HG02763 (cell line): ENCODE results near the gene PLSCR1.
"Not testable (repeated sequence)": the region's sequence is repeated elsewhere in the genome, so short reads cannot be mapped to it uniquely, and the experiment has no call there.

Experiments used
- ATAC-seq: cut with Tn5 transposase; IDR thresholded peaks from one replicate; pipeline ENCODE4 v1.9.1; 2021; ENCODE audit warnings: mild to moderate bottlenecking, moderate library complexity; ENCODE audit not compliant: unreplicated experiment

Gene PLSCR1

DNA sequence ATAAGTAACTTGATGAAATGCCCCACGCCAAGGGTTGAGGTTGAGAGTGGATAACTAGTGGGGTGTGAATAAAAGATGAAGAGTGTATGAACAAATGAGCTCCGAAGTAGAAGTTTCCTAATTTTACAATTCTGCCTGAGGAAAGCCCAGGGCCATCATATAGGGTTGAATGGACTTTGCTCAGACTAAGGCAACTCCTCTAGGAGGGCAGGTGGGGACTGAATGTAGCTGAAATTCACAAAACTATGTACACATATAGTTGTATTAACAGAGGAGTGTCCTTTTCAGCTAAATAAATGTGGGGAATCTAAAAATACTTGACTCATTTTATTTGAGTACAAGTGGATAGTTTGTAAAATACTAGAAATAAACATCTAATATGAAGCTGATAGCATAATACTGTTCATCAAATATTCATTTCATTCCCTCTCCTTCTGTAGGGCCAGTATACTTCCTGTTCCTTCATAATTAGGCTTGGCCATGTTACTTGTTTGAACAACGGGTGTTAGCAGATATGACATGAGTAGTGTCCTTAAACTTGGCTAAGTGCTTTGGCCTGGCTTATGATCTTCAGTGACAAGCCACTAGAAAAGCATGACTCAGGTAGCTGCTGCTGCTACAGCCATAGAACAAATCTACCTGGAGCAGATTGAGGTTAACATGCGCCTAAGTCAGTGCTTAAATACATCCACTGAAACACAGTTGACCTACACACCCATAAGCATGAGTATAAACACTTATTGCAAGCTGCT, 26.5 kb downstream of the PLSCR1 start:
- no peak for ATAC-seq

DNA sequence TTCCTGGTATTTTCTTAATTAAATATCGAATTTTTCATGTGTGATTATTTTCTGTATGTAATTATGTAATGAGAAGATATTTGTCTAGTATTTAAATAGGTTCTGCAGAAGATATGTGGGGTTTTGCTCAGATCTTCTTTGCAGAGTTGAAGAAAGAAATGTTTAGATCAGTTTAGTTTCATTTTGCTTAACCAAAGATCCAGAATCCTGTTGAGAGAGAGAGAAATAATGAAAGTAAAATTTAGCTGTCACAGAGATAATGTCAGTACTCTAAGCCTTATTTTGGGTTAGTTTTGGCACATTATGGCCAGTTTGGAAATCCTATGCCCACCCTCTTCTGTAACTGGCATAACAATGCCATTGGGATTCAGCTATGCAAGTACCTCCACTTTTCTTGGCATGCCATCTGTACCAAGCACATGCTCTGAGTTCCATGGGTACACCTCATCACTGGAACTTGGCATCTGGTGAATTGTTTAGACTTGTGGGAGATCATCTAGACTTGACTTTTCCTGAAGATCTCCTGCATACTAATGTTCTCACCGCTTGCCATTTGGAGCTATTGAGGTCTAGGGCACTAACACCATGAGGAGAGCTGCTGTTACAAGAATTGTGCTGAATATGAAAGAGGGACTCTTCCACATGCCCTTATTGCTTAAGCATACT, 30.9 kb downstream of the PLSCR1 start:
- no peak for ATAC-seq

DNA sequence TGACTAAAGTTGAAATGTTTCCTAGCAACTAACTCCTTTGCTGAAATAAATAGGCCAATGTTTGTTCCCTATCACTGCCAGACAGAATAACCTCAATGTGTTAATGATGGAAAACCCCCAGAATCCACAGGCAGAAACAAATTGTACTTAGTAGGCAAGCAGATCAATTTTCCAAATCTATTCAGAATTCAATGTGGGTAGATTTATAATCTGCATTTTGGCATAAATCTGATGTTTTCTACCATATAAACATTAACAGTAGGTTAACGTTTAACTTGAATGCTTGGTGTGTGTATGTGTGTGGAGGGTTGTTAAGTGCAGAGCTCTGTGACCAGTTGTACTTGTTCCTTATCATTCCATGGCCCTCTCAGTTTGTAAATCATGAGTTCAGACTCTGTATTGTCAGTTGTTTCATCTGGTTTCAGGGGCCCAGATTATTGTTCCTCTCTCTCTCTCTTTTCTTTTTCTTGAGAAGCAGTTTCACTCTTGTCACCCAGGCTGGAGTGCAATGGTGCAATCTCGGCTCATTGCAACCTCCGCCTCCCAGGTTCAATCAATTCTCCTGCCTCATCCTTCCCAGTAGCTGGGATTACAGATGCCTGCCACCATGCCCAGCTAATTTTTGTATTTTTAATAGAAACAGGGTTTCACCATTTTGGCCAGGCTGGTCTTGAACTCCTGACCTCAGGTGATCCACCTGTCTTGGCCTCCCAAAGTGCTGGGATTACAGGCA, 32.8 kb downstream of the PLSCR1 start:
- no peak for ATAC-seq

DNA sequence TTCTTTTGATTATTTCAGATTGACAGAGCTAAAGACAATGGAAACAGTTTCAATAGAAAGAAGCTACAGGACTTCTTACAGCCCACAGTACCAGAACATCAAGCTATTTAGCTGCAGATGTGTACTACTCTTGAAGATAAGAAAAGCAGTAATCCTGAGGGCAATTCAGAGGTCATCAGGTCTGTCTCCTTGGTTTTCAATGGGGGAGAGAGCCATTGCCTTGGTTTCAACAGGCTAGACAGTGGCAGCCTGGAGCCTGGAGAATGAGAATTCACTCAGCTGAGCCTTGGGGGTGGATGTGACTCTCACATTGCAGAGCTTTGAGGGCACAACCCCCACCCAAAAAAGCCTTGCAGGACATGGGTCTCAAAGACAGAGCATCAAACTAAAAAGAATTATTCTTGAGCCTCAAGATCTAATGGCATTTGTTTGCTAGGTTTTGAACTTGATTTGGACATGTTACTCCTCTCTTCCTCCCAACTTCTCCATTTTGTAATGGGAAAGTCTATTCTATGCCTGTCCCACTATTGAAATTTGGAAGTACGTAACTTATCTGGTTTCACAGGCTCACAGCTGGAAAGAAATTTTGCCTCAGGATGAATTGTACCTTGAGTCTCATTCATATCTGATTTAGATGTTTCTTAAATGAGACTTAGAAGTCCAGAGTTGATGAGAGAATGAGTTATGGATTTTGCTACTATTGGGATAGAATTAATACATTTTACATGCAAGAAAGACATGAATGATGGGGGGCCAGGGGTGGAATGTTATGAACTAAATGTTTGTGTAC, 36.9 kb downstream of the PLSCR1 start:
- ATAC-seq, result no peak

DNA sequence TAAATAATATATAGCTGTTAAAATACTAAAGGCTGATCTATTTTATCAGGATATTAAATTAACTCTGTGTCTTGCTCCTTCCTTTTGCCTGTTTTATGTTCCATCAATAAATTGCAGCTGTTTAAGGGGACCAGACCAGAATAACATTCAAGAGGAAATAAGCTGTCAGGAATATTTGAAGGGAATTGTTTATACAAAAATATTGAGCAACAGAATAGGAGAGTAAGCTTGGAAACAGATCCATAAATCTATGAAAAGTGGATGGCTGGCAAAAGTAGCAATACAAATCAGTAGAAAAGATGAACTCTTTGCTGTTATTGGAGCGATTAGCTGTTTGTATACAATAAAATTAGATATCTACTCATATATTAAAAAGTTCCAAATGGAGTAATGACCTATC, 38.9 kb downstream of the PLSCR1 start:
- no peak for ATAC-seq

DNA sequence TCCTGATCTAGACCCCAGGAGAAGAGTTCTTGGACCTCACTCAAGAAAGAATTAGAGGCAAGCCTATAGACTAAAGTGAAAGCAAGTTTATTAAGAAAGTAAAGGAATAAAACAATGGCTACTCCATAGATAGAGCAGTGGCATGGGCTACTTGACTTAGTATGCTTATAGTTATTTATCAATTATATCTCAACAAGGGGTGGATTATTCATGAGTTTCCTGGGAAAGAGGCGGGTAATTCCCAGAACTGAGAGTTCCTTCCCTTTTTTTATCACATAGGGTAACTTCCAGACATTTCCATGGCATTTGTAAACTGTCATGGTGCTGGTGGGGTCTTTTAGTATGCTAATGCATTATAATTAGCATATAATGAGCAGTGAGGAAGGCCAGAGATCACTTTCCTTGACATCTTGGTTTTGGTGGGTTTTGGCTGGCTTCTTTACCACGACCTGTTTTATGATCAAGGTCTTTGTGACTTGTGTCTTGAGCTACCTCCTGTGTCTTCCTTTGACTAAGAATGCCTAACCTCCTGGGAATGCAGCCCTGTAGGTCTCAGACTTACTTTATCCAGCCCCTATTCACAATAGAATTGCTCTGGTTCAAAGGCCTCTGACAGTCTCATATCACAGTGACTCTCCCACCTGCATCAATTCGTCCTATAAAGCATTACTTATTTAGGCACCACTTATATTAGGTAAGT, 39.8 kb downstream of the PLSCR1 start:
- no peak for ATAC-seq

DNA sequence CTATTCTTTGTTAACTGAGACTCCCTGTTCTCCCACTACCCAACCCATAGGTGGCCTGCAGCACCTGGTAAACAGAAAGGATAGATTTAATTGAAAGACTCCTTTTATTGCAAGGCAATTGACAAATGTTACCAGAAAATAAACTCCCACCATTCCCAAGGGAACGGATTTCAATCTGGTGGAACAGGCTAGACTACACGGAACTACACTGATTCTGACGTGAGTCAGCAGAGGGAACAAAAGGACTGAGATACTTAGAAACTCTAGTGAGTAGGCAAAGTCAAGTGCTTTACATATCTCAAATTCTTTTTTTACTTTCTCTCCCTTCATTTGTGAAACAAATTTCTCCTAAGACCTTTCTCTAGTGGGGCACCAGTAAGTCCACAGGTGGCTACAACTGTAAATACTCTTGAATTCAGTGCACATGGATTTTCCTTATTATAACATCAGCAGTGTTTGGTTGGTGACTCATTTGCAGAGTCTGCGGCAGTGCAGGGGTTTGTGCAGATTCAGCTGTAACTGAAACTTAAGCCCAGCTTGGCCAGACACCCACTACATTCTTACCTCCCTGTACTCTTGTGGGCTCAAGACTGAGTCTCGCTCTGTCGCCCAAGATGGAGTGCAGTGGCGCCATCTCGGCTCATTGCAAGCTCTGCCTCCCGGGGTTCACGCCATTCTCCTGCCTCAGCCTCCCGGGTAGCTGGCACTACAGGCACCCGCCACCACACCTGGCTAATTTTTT, 40.8 kb downstream of the PLSCR1 start:
- peak; percentile 96 for ATAC-seq

DNA sequence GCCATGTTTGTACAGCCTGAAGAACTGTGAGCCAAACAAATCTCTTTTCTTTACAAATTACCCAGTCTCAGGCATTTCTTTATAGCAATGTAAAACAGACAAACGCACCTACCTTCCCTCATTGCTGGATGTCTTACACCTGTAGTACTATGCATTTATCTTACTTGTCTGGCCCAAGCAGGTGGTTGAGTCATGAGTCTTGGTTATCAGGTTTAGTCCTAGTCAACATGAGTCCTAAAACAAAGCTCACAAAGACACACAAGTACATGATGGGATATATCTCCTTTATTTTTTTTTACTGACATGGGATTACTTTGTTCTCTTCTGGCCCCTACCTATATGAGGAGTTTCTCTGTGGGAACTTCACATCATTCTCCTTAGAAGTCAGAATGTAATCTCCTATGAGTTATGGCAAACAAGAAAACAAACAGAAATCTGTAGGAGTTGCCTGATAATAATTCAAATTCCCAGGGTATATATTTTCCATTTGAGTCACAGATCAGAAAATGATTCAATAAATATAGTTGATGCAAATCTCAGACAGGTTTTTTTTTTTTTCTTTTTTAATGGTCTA, 41.4 kb downstream of the PLSCR1 start:
- ATAC-seq, result no peak

DNA sequence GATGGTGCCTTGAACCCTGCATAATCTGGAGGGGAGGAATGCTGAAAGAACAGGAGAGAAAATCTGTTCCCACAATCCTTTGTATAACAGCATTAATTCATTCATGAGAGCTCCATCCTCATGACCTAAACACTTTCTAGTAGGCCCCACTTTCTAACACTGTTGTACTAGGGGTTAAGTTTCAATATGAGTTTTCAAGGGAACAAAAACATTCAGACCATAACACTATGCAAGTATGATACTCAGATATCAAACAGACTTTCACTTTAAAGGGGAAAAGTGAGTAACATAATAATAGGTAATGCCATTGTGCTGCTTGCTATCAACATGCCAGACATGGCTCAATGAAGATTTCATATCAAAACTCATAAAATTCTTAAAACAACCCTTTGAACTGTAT, 42.7 kb downstream of the PLSCR1 start:
- no peak for ATAC-seq

DNA sequence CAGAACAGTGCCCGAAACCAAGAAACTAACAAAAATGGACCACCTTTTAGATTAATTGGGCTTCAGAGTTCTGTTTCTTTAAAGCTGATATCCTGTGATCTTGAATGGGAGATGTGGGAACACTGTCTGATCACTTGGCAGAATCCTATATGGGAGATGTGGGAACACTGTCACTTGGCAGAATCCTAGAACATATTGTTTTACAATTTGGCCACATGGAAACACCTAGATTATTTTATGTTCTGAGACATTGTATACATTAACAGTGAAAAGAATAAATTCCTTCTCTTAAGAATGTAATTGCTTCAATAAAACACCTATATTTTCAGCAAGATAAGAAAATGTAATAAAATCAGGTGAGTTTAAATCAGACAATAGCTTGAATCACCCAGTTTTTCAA, 44.7 kb downstream of the PLSCR1 start:
- no peak for ATAC-seq

DNA sequence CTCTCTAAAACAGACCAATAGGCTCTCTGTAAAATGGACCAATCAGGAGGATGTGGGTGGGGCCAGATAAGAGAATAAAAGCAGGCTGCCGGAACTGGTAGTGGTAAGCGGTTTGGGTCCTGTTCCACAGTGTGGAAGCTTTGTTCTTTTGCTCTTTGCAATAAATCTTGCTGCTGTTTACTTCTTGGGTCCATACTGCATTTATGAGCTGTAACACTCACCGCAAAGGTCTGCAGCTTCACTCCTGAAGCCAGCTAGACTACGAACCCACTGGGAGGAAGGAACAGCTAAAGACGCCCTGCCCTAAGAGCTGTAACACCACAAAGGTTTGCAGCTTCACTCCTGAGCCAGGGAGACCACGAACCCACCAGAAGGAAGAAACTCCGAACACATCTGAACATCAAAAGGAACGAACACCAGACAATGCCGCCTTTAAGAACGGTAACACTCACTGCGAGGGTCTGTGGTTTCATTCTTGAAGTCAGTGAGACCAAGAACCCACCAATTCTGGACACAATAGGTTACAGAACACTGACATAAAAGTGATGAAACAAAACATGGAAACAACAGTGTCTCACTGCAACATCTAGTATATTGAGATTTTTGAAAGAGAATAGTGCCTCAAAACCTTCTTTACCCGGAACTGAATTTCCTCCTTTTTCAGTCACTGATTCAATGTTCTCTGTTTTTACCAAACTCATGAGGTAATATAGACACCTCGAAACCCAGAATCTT, 46.2 kb downstream of the PLSCR1 start:
- ATAC-seq, result no peak

DNA sequence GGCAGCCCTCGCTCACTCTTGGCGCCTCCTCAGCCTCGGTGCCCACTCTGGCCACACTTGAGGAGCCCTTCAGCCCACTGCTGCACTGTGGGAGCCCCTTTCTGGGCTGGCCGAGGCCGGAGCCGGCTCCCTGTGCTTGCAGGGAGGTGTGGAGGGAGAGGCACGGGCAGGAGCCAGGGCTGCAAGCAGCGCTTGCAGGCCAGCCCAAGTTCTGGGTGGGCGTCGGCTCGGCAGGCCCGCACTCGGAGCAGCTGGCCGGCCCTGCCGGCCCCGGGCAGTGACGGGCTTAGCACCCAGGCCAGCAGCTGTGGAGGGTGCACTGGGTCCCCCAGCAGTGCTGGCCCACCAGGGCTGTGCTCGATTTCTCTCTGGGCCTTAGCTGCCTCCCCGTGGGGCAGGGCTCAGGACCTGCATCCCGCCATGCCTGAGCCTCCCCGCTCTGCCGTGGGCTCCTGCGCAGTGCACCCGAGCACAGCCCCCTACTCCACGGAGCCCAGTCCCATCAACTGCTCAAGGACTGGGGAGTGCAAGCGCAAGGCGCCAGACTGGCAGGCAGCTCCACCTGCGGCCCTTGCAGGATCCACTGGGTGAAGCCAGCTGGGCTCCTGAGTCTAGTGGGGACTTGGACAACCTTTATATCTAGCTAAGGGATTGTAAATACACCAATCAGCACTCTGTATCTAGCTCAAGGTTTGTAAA, 47.1 kb downstream of the PLSCR1 start:
- ATAC-seq, result not testable (repeated sequence)

DNA sequence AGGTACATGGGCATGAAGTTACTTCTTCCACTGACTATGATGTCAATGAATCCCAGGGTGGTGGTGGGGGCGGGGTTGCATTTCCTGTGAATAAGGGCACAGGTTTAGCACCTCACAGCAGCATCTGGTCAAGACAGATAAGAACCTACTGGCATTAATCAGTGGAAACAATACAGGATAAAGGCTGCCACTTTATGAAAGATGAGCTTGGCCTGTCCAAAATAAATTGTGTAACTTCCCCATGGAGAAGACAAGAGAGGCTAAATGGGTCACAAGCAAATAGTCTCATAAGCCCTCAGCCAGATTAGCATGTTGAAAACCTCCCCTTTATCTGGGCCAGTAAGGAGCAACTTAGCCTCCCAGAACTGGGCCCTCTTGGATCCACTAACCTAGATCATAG, 47.7 kb downstream of the PLSCR1 start:
- ATAC-seq, result no peak

DNA sequence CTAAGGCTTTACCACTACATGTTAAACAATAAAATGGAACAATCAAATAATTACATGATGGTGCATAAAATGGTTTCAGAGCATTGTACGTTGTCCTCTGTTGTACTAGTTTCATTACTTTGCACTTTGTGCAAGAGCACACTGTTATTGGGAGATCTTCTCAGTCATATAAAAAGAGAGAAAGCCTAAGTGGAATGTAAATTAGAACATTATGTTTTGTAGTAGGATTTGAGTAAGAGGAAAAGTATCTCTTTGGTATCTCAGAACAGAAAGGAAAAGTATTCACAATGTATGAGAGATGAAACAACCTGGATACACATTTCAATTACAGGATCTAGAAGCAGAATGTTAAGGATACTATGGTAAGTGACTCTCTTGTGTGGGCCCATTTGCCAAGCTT, 48.2 kb downstream of the PLSCR1 start:
- ATAC-seq, result no peak

DNA sequence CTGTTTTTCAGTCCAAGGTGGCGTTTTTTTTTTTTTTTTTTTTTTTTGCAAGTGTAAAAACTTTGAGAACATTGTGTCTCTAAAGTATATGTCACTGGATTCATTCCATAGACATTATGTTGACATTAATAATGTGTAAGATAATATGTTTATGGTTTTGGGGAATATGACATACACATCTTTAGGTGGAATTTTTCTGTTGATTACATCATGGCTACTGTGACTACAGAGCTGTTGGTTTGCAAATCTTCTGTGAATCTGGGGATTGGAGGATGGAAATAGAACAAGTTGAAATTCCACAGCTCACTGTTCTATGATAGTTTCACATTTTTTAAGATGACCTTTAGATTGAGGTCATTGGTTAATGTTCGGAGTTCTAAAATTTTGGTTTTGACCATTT, 50.6 kb downstream of the PLSCR1 start:
- no peak for ATAC-seq

DNA sequence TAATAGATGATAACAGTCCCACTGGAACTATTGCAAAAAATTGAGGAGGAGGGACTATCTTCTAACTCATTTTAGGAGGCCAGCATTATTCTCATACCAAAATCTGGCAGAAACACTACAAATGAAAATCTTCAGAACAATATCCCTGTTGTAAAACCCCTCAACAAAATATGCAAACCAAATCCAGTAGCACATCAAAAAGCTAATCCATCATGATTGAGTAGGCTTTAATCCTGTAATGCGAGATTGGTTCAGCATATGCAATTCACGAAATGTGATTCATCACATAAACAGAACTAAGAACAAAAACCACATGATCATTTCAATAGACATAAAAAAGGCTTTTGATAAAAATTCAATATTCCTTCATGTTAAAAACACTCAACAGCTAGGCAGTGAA, 51.2 kb downstream of the PLSCR1 start:
- ATAC-seq, result no peak

DNA sequence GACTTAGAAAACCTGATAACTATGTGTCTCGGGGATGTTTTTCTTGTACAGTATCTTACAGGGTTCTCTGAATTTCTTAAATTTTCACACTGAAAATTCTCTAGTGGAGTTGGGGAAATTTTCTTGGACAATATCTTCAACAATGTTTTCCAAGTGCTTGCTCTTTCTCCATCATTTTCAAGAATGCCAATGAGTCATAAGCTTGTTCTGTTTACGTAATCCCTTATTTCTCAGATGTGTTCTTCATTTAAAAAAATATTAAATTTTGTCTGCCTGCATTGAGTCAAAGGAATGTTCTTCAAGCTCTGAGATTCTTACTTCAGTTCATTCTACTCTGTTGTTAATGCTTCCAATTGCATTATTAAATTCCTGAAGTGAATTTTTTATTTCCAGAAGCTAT, 53.1 kb downstream of the PLSCR1 start:
- no peak for ATAC-seq

DNA sequence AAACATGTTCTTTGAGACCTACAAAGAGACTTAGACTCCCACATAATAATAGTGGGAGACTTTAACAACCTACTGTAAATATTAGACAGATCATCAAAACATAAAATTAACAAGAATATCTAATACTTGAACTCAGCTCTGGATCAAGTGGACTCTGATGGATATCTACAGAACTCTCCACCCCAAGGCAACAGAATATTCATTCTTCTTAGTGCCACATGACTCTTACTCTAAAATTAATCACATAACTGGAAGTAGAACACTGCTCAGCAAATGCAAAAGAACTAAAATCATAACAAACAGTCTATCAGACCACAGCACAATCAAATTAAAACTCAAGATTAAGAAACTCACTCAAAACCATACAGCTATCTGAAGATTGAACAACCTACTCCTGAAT, 59.1 kb downstream of the PLSCR1 start:
- no peak for ATAC-seq
